HL-60/S4 (cell line): Measurements from ENCODE around the gene THBD.

ENCODE experiments used
- in situ Hi-C: fragments of 300-500 bp; cut with MboI; formaldehyde crosslinking; loops from 2 replicates; pipeline ENCODE4 v1.14.3; 2022; ENCODE audit warnings: low sequenced_read_pairs

Gene THBD

GRCh38 chr20:23085436-23086055 lies 36.1 kb upstream of the THBD start:
- in situ Hi-C loops: no loop called here

- in situ Hi-C loops: no loop called here
These were observed 35.4 kb upstream of the THBD start for GRCh38 chr20:23084845-23085365.

- in situ Hi-C loops: no loop called here
These were observed 34.9 kb upstream of the THBD start for GRCh38 chr20:23084282-23084844.

DNA sequence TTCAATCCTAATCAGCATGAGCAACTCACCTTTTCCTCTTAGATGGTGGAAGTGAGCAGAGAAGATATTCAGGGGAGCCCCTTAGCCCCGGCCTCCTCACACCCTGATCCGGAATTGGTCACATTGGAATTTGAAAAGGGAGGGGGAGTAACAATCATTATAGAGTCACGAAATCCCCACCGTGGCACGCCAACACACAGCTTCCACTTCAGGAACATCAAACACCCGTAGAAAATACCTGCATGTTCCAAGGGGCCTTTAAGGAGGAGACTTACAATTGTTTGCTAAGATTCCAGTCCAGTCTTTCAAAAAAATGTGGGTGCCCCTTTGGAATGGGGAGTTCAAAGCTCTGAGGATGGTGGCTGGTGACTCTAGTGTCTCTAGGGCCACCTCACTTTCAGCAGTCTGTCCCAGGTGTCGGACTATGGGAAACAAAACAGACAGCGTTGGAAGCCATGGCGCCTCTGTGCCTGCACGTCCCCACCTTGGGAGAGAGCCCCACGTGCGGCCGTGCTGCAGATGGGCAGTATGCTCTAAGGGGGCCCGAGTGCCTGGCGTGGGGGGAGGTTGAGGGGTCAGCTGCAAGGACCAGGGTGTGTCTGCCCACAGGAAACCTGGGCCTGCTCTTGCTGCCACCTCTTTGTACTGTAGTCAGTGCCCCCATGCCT lies 34.2 kb upstream of the THBD start:
- in situ Hi-C loops: no loop called here

DNA sequence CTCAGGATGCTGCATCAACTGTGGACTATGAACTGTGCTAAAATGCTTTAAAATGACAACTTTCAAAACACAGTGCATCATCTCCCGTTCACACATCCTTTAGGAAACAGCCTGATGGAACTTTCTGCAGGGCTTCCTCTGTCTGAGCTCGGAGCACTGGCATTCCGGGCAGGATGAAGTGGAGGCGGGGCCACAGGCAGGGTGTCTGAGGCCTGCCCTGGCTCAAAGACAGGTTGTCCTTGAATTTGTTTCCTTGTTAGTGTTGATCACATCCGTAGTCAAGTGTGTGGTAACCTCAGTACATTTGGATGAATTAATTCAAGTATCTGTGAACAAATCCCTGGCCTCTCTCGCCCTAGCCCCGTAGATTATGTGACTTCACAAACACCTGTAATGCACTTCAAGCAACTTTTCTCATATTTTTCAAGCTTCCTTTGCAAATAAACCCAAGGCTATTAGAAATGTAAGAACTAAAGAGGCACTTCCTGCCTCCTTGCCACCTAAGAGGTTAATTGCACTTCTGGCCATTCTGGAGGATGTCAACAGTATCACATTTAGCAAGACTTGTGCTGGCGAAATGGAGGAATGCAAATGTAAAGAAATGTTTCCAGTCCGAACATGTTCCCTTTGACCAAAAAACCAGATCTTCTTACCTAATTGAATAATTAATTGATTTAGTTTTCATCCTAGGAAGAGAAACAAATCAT lies 33.5 kb upstream of the THBD start:
- in situ Hi-C loops: no loop called here

DNA sequence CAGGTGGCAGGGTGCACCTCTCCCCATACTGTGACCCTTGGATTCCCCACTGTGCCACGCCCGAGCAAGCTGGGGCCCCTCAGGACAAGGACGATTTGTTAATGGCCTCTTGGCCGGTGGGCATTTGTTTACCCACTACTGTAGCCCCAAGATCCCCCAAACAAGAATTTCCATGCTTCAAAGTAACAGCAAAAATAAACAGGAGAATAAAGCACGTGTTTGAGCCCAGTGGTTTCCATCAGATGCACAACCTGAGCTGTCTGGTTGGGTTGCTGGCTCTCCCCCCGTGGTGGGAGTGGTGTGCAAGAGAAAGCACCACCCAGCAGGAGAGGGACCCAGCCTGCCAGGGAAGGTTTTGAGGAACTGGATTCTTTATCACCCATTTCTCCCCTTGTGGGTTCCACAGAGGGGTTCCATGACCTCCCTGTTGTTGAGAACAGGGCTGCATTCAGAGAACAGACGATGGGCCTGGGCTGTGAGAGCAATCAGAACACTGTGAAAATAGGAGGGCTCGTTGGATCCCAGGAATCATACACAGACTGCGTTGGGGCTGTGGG lies 31.9 kb upstream of the THBD start:
- in situ Hi-C loops: no loop called here

- in situ Hi-C loops: no loop called here
These were observed 31.0 kb upstream of the THBD start for GRCh38 chr20:23080521-23080920.

- in situ Hi-C loops: no loop called here
These were observed 30.5 kb upstream of the THBD start for GRCh38 chr20:23079926-23080325.

GRCh38 chr20:23079016-23079351 lies 29.5 kb upstream of the THBD start:
- in situ Hi-C loops: no loop called here

GRCh38 chr20:23078351-23079015 lies 29.0 kb upstream of the THBD start:
- in situ Hi-C loops: no loop called here

- in situ Hi-C loops: no loop called here
These were observed 27.8 kb upstream of the THBD start for GRCh38 chr20:23077277-23077676.

- in situ Hi-C loops: no loop called here
These were observed 24.6 kb upstream of the THBD start for GRCh38 chr20:23074052-23074451.

GRCh38 chr20:23072892-23073586 lies 23.6 kb upstream of the THBD start:
- in situ Hi-C loops: no loop called here

DNA sequence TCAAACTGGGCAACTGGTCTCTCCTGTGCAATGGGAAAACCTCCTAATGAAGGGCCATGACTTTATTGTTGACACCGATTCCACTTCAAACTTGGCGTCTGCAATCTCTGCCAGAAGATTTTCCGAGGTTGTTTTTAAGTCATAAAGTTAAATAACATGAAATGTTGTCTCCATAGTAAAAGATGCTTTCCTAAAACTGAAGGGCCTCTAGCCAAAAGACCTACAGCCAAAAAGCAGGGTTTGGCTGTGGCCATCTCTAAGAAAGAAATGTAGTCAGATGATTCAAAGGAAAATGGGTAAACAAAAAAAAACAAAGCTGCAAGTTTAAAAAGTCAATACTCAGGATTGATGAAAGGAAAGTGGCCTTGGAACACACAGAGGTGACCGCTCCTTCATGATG lies 22.5 kb upstream of the THBD start:
- in situ Hi-C loops: no loop called here

DNA sequence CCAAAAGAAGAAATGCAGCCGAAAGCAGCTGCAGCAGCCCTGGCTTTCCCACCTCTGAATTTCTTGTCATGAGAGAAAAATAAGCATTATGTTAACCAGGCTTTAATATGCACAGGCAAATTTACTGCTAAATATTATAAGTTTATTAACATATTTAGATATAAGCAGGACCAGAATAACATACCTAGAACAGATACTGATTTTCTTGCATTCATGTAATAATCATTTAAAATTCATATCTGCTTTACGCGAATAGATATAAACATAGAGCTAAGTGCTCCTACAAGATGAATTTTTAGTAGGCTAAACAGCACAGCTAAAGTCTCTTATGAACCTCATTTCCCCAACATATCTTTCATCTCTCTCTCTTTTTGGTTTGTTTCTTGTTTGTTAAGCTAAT lies 21.9 kb upstream of the THBD start:
- in situ Hi-C loops: no loop called here

DNA sequence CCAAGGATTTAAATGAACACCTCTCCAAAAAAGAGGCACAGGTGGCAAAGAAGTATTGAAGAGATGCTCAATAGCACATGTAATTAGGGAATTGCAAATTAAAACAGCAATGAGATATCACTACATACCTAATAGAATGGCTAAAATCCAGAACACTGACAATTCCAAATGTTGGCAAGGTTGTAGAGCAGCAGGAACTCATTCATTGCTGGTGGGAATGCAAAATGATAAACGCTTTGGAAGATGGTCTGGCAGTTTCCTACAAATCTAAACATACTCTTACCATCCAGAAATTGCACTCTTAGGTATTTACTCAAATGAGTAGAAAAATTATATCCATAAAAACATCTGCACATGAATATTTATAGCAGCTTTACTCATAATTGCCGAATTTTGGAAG lies 19.6 kb upstream of the THBD start:
- in situ Hi-C loops: no loop called here

GRCh38 chr20:23068283-23068682 lies 18.8 kb upstream of the THBD start:
- in situ Hi-C loops: no loop called here

GRCh38 chr20:23066772-23067171 lies 17.3 kb upstream of the THBD start:
- in situ Hi-C loops: no loop called here

DNA sequence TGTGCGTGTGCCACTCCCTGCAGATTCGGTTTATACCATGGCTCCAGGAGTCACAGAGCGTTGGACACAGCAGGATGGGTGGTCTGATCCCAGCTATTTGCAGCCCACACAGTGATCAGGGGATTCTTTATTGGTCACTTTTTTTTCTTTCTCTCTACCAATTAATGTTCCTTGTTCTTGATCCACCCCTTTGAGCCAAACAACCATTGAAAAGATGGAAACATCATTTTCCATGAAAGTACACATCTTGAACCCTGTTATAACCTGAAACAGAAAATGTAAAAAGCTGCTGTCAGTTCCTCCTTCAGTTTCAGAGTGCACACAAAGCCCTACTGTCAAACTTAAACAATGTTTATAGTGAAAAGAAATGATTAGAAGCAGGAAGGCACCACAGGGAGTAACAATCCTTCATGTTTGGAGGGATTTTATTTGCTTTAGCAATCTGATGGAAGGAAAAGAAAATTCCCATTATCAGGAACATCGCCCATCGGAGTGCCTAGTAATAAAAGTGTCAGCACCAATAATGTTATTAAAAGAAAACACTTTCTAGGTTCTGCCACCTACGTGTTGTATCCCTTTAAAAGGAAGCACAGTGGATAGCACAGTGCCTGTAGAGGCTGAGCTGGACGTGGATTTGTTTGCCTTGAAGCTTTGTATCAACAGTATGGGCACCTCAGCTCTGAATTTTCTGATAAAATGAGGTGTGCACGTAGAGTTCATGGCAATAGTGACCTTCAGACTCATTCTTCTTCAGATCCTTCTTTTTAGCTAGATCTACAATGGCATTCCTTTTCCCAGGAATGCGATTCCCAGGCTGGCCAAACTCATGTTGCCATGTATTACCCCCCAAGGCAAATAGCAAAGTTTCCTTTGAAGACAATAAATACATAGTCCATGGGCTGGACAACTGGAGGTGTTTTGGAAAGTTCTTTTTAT lies 16.1 kb upstream of the THBD start:
- in situ Hi-C loops: no loop called here
